Cardiac fibroblast (primary cell): Measurements from ENCODE around the gene CDC73.

ENCODE experiments used
- DNase-seq, 2 donors: peaks; one replicate each; pipeline versions ENCODE4 v3.0.0 to v3.0.0-alpha.2; 2010; ENCODE audit warnings: low read depth in 2 of 2
- H3K4me3 ChIP-seq, 2 donors: replicated peaks in 1 of 2; 1 replicate in 1 of 2; 2 replicates in 1 of 2; pipeline ENCODE4 v1.5.1; 2011; ENCODE audit warnings: low read depth in 2 of 2, low read length in 2 of 2, mild to moderate bottlenecking in 2 of 2, moderate library complexity in 1 of 2
- TF ChIP-seq, protein P1 (sequence below): IDR thresholded peaks from one replicate; pipeline ENCODE4 v1.5.1; 2011; ENCODE audit warnings: low read depth, mild to moderate bottlenecking, low read length, inconsistent platforms

Gene CDC73

DNA sequence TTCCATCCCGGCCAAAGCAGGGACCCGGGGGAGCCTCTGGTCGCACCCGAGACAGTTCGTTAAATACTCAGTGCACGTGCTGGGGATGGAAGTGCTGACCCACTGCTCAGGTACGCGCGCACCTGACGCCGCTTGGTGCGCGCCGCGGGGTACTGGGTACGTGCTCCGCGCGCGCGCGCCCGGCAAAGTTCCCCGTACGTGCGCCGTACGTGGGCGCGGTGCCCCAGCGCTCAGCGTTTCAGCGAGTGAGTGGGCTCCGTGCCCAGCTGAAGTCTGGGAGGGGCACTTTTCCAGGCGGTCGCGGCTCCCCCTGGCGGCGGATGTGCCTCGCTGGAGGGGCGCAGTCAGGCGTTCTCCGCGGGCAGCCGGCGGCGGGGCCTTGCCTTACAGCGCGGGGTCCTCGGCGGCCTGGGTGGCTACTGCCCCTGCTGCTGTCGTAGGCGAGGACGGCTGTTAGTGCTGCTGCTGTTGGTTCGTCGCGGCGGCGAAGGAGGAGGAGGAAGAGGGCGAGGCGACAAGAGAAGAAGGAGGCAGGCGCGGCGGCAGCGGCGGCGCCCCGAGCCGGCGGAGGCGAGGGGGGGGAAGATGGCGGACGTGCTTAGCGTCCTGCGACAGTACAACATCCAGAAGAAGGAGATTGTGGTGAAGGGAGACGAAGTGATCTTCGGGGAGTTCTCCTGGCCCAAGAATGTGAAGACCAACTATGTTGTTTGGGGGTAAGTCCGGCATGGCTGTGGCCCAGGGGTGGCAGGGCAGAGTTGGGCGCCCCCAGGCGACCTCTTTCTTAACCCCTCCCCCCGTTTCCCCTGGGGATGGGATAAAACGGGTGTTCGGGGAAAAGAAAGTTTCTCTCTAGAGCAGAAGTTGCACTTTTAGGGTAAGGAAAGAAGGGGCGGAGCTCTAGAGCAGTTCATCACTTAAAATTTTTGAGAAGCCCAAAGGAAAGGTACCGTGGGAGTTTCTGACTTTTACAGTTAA is at the start of gene CDC73:
Gene CDC73 (plus strand): TSS at position 416 of the 978 bp plus-strand sequence. CDS start 170 bp downstream, at position 586.
- H3K4me3 ChIP-seq, result peak within 1 kb of the TSS; percentile 89 to 90
- peak; percentile 96 to 99 for DNase-seq
- TF ChIP-seq, protein P1, sequence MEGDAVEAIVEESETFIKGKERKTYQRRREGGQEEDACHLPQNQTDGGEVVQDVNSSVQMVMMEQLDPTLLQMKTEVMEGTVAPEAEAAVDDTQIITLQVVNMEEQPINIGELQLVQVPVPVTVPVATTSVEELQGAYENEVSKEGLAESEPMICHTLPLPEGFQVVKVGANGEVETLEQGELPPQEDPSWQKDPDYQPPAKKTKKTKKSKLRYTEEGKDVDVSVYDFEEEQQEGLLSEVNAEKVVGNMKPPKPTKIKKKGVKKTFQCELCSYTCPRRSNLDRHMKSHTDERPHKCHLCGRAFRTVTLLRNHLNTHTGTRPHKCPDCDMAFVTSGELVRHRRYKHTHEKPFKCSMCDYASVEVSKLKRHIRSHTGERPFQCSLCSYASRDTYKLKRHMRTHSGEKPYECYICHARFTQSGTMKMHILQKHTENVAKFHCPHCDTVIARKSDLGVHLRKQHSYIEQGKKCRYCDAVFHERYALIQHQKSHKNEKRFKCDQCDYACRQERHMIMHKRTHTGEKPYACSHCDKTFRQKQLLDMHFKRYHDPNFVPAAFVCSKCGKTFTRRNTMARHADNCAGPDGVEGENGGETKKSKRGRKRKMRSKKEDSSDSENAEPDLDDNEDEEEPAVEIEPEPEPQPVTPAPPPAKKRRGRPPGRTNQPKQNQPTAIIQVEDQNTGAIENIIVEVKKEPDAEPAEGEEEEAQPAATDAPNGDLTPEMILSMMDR, result peak; percentile 75

DNA sequence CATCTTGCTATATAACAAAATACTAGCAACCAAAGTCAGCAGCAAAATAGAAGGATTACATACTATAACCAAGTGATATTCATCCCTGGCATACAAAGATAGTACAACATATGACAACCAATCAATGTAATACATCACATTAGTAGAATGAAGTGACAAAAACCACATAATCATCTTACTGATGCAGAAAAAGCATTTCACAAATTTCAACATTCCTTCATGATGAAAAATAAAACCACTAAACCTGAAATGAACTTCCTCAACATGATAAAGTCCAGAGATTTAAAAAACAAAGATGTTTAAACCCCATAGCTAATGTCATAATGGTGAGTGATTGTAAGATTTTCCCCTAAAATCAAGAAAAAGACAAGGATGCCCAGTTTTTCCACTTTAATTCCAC is 43.8 kb upstream of the CDC73 start:
- no peak overlapping the region for H3K4me3 ChIP-seq
- DNase-seq, result no peak
- TF ChIP-seq, protein P1, result no peak

GRCh38 chr1:193079187-193079586 is 42.6 kb upstream of the CDC73 start:
- H3K4me3 ChIP-seq, result no peak overlapping the region
- TF ChIP-seq, protein P1, result no peak
- no peak for DNase-seq

- DNase-seq, result no peak
- H3K4me3 ChIP-seq, result no peak overlapping the region
- TF ChIP-seq, protein P1, result no peak
Observed at GRCh38 chr1:193083365-193084088, 38.3 kb upstream of the CDC73 start.

- no peak for DNase-seq
- no peak overlapping the region for H3K4me3 ChIP-seq
- TF ChIP-seq, protein P1, result no peak
Observed at GRCh38 chr1:193085263-193085662, 36.6 kb upstream of the CDC73 start.

GRCh38 chr1:193086342-193086741 is 35.5 kb upstream of the CDC73 start:
- TF ChIP-seq, protein P1, result no peak
- no peak for DNase-seq
- no peak overlapping the region for H3K4me3 ChIP-seq
